GM21381 (cell line): ENCODE results near the gene TPCN2.

Experiments
- ATAC-seq: cut with Tn5 transposase; IDR thresholded peaks from one replicate; pipeline ENCODE4 v1.9.1; 2021; ENCODE audit warnings: mild to moderate bottlenecking, moderate library complexity; ENCODE audit not compliant: unreplicated experiment

The TPCN2 gene

DNA sequence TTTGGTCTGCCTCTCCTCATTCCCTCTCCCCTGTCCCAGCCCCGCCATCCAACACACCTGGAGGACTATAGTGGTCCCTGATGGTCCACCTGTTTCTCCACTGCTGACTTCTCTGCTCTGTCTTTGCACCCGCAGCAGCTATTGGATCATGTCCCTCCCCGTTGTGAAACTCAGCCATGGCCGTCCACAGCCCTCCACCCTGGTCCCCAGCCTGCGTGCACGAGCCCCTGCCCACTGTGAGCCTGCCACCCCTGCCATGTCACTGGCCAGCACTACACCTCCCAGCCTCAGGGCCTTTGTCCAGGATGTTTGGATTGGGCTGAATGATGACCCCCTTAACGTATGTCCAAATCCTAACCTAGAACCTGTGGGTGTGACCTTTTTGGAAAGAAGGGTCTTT lies 59.3 kb downstream of the TPCN2 start:
- ATAC-seq: no peak

DNA sequence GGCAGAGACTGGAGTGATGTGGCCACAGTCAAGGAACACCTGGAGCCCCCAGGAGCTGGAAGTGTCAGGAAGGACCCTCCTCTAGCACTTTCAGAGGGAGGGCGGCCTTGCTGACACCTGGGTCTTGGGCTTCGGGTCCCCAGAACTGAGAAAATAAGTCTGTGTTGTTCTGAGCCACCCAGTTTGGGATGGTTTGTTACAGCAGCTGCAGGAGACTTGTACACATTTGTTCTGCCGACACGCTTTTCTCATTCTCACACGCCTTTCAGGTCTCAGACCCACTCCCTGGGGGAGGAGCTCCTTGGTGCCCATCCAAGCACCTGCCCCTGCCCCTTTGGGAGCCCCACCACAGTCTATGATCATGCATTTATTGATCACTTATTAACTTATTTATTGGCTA lies 59.8 kb downstream of the TPCN2 start:
- ATAC-seq: no peak

DNA sequence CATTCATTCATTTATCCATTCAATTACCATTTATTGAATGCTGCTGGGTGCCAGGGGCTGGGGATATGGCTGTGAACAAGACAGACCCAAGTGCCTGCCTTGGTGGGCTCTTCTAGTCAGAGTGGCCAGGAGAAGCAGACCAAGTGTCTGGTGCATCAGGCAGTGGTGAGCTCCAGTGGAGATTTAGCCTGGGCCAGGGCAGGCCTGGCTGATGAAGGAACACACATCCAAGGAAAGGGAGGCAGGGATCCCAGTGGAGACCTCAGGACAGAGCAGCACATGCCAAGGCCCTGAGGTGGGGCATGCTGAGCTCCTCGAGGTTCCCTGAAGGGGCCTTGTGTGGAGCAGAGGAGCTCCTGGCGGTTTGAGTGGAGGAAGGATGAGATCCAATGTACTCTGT lies 60.4 kb downstream of the TPCN2 start:
- ATAC-seq: no peak

DNA sequence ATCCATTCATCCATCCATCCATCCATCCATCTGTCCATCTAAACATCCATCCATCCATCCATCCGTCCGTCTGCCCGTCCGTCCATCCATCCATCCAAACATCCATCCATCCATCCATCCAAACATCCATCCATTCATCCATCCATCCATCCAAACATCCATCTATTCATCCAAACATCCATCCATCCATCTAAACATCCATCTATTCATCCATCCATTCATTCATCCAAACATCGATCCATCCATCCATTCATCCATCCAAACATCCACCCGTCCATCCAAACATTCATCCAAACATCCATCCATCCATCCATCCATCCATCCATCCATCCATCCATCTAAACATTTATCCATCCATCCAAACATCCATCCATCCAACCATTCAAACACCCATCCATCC lies 61.7 kb downstream of the TPCN2 start:
- ATAC-seq: no peak

DNA sequence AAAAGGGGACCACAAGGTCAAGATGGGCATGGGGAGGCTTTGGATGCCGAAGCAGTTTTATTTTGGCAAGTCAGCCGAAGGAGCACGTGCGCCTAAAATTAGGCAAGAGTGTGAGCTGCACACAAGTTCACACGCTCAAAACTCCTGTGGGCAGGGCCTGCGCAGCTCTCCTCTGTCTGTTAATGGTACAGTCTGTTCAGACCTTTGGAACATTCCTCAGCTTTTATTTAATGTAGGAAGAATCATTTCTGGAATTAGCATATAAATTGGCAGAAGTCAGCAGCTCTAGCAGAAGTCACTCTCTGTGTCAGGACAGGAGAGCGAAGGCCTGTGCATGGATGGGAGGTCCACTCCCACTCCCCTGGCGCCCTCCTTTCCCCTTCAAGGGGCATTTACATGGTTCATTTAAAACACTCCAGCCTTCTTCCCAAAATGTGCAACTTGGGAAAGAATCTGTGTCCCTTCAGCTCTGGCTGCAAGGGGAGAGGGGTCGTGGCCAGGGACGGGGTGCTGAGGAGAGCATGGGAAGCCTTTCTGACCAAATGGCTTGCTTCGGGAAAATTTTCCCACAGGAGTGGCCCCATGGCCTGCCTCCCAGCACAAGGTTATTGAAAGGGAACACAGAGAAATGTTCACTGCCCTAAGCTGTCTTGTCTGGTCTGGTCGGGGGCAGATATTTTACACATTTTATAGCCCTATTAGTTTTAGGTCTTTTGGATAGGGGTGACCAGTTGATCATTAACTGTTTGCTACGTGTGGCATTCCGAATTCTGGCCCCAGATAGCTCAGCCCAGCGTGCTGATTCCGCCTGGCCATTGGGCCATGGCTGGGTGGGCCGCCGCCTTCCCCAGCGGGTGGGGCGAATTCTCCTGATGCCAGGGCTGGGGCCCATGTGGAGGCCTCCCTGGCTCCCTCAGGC lies 63.2 kb downstream of the TPCN2 start:
- no peak for ATAC-seq

DNA sequence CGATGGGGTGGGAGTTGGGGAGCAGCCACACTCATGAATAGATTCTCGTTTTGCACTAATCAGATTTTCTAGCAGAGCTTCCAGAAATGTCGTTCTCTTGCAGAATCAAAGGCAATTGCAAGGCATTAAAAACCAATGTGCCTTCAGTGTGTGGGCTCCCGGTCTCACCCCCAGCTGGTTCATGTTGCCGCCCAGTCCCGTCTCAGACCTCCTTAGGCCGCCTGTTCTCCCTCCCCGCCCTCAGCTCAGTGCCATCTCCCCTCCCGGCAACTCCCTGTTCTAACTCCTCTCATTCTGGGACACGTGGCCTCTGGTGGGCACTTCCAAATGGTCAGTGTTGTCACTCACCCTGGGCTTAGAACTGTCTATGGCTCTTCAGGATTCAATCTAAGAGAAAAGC lies 64.5 kb downstream of the TPCN2 start:
- ATAC-seq: no peak

DNA sequence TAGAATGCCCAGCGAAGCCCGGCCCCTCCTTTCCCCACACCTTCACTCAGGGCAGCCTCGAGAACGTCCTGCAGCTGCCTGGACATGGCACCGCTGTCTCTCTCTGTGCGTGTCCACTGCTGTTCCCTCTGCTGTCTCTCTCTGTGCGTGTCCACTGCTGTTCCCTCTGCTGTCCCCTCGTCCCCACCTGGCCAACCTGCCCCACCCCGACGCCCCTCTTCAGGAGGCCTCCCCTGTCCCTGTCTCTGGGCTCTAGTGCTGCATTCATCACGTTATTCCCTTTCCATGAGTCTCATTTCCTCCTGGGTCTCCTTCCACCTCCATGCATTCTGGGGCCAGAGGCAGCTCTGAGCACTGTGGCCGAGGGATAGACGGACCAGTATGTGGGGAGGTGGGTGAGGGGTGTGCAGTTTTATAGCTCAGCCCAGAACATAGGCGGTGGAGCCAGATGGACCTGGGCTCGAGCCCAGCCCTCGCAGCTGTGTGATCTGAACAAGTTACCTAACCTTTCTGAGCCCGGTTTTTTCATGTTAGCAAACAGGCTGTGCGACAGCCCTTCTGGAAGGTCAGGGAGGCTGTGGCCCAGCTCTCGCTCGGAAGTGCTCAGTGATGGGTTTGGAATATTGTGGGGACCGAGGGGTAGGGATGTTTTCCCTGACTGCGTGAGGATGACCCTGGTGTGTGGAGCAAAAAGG lies 65.1 kb downstream of the TPCN2 start:
- no peak for ATAC-seq

DNA sequence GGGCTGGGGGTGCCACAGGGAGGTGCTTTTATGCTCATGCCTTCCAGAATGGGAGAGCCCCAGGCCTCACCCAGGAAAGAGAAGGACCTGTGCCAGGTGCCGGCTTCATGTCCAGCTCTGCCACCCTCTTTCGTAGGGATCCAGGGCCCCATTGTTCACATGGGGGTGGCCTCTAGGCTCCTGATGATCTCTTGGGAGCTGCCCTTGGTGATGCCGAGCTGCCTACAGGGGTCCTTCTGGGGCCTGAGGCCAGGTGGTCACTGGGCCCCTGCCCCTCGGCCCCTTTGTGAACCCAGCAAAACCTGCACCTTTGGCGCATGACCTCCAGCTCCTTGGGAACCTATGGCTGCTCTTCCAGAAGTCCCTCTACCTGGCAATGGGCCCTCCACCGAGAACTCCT lies 65.6 kb downstream of the TPCN2 start:
- no peak for ATAC-seq

DNA sequence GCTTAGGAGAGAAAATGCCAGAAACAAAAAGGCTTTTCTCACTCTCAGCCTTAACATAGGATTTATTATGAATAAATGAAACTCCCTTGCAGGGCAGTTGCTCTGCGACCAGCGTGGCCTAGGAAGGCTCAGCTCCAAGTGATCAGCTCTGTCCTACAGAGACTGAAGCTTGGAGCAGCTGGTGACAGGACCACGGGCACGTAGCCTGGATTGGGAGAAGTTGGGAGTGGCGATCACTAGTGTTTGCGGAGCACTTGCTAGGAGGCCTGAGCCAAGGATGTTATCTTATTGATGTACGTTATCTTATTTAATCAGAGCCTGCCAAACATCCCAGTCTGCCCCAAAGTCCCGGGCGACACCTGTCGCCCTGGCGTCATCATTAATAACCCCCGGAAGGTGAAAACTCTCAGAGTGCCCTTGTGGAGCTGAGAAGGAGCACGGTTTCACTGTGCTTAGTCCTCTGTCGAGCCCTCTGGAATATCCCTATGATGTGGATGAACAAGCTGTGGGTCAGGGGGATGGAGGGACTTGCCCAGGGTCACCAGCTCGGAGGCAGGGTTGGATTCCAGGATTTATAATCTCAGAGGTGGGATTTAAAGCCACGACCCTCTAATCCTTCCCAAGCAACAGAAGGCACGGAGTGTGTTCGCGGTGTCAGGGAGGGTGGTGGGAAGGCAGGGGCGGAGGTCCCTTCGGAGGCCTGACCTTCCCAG lies 66.2 kb downstream of the TPCN2 start:
- no peak for ATAC-seq

DNA sequence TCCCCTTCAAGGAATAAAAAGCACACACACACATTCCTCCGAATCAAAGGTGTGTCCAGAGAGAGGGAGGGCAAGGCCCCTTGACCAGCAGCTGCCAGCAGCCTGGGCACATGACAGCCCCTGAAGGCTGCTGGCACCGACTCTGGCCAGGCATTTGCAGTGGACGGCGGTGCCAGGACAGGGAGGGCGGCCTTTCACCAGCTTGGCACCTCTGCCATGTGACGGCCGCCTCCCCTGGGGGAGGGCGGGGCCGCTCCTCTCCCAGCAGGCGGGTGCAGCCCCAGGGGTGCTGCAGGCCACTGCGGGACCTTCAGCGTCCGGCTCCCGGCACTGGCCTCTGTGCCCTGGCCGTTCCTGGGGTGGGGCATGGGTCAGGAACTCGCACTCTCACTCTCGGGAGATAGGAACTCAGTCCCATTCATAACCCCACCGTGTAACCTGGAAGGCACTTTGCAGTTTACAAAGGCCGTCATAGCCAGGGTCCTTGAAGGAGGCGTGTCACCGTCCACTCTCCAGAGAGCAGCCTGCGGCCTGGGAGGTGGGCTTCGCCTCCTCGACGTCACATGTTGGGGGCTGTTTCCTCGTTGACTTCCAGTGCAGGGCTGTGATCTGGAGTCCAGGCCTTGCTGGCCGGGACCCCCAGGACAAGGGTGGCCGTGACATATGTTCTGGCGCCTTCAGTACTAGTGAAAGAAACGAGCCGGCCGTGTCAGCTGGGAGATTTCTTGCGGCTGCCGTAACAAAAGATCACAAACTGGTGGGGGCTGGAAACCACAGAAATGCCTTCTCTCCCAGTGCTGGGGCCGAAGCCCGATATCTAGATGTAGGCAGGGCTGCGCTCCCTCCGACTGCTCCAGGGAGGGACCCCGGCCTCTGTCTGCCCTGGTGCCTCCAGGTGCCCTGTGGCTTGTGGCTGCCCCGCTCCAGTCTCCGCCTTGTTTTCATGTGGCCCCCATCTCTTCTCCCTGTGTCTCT lies 67.1 kb downstream of the TPCN2 start:
- ATAC-seq: no peak

DNA sequence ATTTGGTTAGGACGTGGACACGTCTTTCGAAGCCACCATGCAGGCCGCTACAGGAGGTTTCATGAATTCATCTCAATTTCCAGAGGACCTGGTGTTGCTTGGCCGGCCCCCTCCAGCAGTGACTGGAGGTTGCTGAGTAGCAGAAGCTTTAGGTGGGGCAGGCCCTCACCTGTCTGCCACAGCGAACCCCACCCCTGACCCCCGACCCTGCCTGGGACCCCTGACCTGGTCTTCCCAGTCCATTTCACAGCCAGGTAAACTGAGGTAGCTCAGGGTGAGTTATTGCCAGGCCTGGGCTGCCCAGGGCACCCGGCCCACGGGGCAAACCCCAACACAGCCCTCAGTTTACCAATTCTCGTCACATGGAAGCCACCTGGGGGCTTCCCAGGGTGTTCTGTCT lies 67.9 kb downstream of the TPCN2 start:
- no peak for ATAC-seq

DNA sequence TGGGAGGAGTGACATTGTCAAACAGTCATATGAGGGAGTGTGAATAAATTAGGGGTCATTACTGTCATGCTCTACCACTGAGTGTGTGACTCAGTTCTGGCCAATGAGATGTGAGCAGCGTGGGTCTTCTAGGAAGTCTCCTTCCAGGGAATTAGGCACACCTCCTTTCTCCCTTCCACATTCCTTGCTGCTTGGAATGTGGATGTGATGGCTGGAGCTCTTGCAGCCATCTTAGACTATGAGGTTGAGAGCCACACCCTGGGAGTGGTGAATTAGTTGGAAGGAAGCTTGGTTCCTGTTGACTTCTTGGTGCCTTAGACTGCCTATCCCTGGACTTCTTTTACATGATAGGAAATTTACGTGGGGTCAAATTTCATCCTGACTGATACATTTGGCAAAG lies 70.5 kb downstream of the TPCN2 start:
- ATAC-seq: no peak

DNA sequence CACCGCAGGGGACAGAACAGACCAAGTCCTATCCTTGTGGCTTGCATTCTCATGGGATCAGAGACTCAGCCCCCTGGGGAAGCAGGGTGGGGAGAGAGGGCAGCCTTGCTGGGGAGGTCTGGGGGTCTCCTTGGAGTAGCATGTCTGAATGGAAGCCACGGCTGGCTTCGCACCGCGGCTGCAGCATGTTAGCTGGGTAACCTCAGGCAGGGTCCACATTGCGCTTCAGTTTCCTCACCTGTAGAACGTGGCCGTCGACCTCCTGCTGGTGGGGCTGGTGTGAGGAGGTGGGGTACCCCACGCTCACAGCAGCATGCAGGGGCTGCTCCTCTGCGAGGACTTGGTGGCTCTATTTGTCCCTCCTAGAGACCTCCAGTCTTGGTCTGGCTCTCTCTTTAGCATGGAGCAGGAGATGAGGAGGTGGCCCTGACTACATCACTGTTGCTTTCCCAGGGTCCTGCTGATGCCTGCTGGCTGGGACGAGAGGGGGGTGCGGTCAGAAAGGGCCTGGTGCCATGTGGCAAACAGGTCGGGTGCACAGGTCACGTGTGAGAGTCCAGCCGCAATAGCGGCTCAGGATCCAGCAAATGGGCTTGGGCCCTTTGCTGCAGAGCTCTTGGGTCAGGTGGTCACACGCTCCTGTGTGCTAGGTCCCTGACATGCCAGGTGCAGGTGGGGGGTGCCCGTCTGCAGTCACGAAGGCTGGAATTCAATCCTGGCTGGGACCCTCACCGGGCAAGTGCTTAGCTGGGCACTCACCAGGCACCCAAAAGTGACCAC lies 71.6 kb downstream of the TPCN2 start:
- no peak for ATAC-seq

DNA sequence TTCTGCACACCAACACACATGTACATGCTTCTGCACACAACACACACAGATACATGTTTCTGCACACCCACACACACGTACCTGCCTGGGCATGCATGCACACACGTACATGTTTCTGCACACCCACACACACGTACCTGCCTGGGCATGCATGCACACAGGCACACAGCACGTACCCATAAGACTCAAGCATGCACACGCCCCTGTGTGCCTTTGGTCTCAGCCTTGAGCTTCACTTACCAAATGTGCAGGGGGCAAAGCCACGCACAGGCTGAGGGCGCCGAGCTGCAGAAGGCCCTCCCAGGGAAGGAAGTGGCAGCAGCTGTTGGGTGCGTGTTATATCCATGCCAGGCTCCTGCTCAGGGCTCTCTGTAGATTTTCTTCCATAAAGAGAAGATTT lies 72.3 kb downstream of the TPCN2 start:
- ATAC-seq: no peak

DNA sequence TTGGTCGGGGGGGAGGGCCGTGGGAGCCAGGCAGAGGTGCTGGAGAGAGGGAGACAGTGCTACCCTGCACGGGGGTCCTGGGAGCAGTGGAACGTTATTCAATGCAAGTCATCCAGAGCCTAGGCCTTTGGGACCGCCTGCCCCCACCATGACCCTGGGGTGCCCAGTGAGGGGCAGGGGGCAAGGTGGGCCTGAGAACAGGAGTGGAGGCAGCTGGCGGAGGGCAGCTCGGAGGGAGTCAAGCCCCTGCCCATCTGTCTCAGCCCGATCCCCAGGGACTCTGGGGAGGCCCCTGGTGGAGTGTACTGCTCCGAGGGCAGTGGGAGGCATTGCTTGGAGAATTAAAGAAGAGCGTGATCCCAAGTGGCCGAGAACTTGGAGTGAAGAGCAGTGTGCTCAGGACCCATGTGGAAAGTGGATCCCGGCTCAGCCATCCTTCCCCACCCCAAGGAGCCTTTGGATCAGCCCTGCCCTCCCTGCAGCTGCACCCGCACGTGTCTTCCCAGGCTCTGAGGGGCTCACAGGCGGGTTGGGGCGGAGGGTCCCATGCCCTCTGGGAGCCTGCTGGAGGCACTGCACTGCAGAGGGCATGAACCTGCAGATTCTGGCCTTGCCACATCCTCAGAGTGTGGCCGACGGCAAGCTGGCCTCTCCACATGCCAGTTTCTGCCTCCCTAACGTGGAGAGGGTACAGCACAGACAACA lies 73.0 kb downstream of the TPCN2 start:
- ATAC-seq: no peak

DNA sequence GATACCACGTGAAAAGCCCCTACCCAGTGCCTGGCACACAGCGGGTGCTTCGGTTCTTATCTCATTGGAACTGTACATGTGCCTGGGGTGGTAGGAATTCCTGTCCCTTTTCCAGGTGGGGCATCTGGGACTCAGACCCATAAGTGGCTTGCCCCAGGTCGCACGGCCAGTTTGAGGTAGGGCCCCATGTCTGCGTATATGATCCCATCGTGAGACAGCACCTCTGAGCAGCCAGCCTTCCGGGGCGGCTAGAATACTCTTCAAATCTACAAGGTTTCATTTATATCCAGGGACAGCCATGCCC lies 73.5 kb downstream of the TPCN2 start:
- no peak for ATAC-seq

DNA sequence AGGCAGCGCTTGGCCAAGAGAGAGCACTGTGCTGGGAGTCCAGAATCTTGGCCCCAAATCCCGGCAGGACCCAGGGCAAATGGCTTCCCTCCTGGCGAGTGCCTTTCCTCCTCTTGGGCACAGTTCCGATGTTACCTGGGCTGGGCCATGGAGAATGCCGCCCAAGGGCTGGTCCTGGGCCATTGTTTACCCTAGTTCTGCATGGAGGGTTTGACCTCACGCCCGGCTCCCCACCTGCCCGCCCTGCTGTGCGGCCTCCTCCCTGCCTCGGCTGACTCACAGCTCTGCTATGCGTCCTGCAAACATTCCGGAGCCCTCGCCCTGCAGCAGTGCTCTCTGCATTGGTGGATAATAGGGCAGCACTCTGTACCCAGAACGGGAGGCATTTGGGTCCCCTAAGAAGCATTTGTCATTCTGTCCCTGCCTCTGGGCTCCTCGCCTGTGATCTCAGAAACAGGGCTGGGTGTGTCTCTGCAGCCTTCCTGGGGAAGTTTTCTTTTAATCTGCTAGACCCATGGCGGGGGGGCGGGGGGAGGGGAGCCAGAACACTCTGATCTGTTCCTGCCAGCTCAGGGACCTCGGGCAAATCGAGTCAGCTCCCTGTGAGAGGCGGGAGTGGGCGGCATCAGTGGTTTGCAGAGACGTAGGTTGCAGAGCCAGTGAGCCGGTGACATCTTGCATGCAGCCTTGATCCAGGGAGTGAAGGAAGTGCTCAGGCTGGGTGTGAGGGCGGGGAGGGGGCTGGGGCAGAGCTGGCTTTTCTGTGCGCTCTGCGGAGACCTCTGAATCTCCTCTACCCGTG lies 74.1 kb downstream of the TPCN2 start:
- no peak for ATAC-seq
